Hematopoietic multipotent progenitor cell treated with erythropoietin and hydrocortisone succinate and interleukin-3 and kit ligand, for 15 days (in vitro differentiated cells): Measurements from ENCODE around the gene JMJD6.
A peak's percentile ranks its signal among the peaks of the same experiment; 100 is the strongest.
"Not testable (repeated sequence)": the region's sequence is repeated elsewhere in the genome, so short reads cannot be mapped to it uniquely, and the experiment has no call there.

Experiments used
- DNase-seq: peaks from one replicate; pipeline ENCODE4 v3.0.0-alpha.2; 2015; ENCODE audit warnings: low spot score

JMJD6 gene

GRCh38 chr17:76726231-76726775 lies at the start of gene JMJD6:
JMJD6 (minus strand) TSS chr17:76726606; CDS start chr17:76726475, 131 bp downstream.
- peak; percentile 94 for DNase-seq

- DNase-seq, result no peak
These were observed 48.7 kb upstream of the JMJD6 start for GRCh38 chr17:76775021-76775600.

- DNase-seq, result no peak
These were observed 46.6 kb upstream of the JMJD6 start for GRCh38 chr17:76772842-76773525.

GRCh38 chr17:76758570-76758969 lies 32.2 kb upstream of the JMJD6 start:
- DNase-seq, result no peak

- DNase-seq, result no peak
These were observed 30.9 kb upstream of the JMJD6 start for GRCh38 chr17:76757256-76757655.

- DNase-seq, result no peak
These were observed 28.9 kb upstream of the JMJD6 start for GRCh38 chr17:76755285-76755684.

GRCh38 chr17:76753061-76753961 lies 26.9 kb upstream of the JMJD6 start:
- no peak for DNase-seq

GRCh38 chr17:76752006-76752405 lies 25.6 kb upstream of the JMJD6 start:
- DNase-seq, result no peak

GRCh38 chr17:76751416-76751993 lies 25.1 kb upstream of the JMJD6 start:
- DNase-seq, result no peak

- DNase-seq, result no peak
These were observed 22.3 kb upstream of the JMJD6 start for GRCh38 chr17:76748657-76749056.

- no peak for DNase-seq
These were observed 21.4 kb upstream of the JMJD6 start for GRCh38 chr17:76747716-76748363.

GRCh38 chr17:76745785-76746184 lies 19.4 kb upstream of the JMJD6 start:
- DNase-seq, result peak; percentile 27

GRCh38 chr17:76744747-76745146 lies 18.3 kb upstream of the JMJD6 start:
- DNase-seq, result no peak

- no peak for DNase-seq
These were observed 16.6 kb upstream of the JMJD6 start for GRCh38 chr17:76742958-76743357.

- DNase-seq, result no peak
These were observed 14.1 kb upstream of the JMJD6 start for GRCh38 chr17:76740329-76741118.

- DNase-seq, result not testable (repeated sequence)
These were observed 13.2 kb upstream of the JMJD6 start for GRCh38 chr17:76739568-76740115.

- no peak for DNase-seq
These were observed 12.1 kb upstream of the JMJD6 start for GRCh38 chr17:76738468-76738850.

- peak; percentile 93 for DNase-seq
These were observed 11.5 kb upstream of the JMJD6 start, which contains the start of gene MFSD11 for GRCh38 chr17:76737676-76738467. MFSD11 (plus strand) TSS chr17:76738119; CDS start chr17:76738353, 234 bp downstream.

- DNase-seq, result peak; percentile 98
These were observed 10.8 kb upstream of the JMJD6 start, which contains the start of gene SRSF2 for GRCh38 chr17:76737082-76737675. SRSF2 (minus strand) TSS chr17:76737331; CDS start chr17:76737160, 171 bp downstream.
